Measurements from ENCODE around the gene CCT8L2.
"Not testable (repeated sequence)": the region's sequence is repeated elsewhere in the genome, so short reads cannot be mapped to it uniquely, and the experiment has no call there.

Gene CCT8L2

GRCh38 chr22:16599648-16600047 lies 7.0 kb upstream of the CCT8L2 start:
- not testable (repeated sequence) for H3K4me2 ChIP-seq (ENCODE audit: low read depth, low read length); DNase-seq; H3K36me3 ChIP-seq (replicated peaks; ENCODE audit: insufficient read depth, low read length); H4K20me1 ChIP-seq (ENCODE audit: insufficient read depth, low read length); H3F3A ChIP-seq (ENCODE audit: insufficient read depth, low read length); H3K4me3 ChIP-seq (ENCODE audit: low read length); H3K9ac ChIP-seq (ENCODE audit: low read length); H2AFZ ChIP-seq (ENCODE audit: low read length); H3K4me1 ChIP-seq (ENCODE audit: low read length); H3K27ac ChIP-seq (ENCODE audit: low read length); H3K9me3 ChIP-seq (replicated peaks; ENCODE audit: insufficient read depth, low read length); H3K9me2 ChIP-seq (replicated peaks; ENCODE audit: insufficient read depth, low read length); H3K27me3 ChIP-seq (replicated peaks; ENCODE audit: insufficient read depth, low read length); H3K79me2 ChIP-seq (ENCODE audit: low read length)

- H3K27me3 ChIP-seq (replicated peaks; ENCODE audit: insufficient read depth, low read length); H4K20me1 ChIP-seq (ENCODE audit: insufficient read depth, low read length); H3K4me3 ChIP-seq (ENCODE audit: low read length); H3F3A ChIP-seq (ENCODE audit: insufficient read depth, low read length); H3K36me3 ChIP-seq (replicated peaks; ENCODE audit: insufficient read depth, low read length); H3K9me2 ChIP-seq (replicated peaks; ENCODE audit: insufficient read depth, low read length); H3K9ac ChIP-seq (ENCODE audit: low read length); H3K4me1 ChIP-seq (ENCODE audit: low read length); H3K27ac ChIP-seq (ENCODE audit: low read length); H3K4me2 ChIP-seq (ENCODE audit: low read depth, low read length); H3K79me2 ChIP-seq (ENCODE audit: low read length); H3K9me3 ChIP-seq (replicated peaks; ENCODE audit: insufficient read depth, low read length); DNase-seq; H2AFZ ChIP-seq (ENCODE audit: low read length): not testable (repeated sequence)
Observed at GRCh38 chr22:16595251-16595650, 2.6 kb upstream of the CCT8L2 start.

DNA sequence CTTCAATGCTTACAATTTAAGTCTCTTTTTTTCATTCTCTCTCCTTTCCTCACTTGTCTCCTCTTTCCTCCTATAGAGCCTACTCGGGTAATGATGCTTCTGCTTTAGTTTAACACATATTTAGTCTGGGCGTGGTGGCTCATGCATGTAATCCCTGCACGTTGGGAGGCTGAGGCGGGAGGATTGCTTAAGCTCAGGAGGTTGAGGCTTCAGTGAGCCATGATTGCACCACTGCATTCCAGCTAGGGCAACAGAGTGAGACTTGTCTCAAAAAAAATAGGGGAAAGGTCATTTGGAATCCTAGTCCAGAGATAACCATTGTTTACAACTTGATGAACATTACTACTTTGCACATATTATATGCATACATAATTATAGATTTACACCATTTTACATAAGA lies 1.4 kb upstream of the CCT8L2 start:
- Histone ChIP-seq H3K27ac (ENCODE audit: low read length) (peak overlapping the region; percentile 23; the same call in 1 of the 2 replicates), H3K36me3 (replicated peaks; ENCODE audit: insufficient read depth, low read length) (no peaks in the 10 kb centered on the region), H3K9me3 (replicated peaks; ENCODE audit: insufficient read depth, low read length) (no peaks in the 10 kb centered on the region), H2AFZ (ENCODE audit: low read length) (no peak overlapping the region), H3K79me2 (ENCODE audit: low read length) (no peaks in the 10 kb centered on the region), H3K9ac (ENCODE audit: low read length) (no peak overlapping the region), H3K4me2 (ENCODE audit: low read depth, low read length) (no peak overlapping the region), H3F3A (ENCODE audit: insufficient read depth, low read length) (no peaks in the 10 kb centered on the region; the same call in 1 of the 2 replicates), H3K9me2 (replicated peaks; ENCODE audit: insufficient read depth, low read length) (no peaks in the 10 kb centered on the region), H3K4me1 (ENCODE audit: low read length) (no peaks in the 10 kb centered on the region), H4K20me1 (ENCODE audit: insufficient read depth, low read length) (no peaks in the 10 kb centered on the region), H3K4me3 (ENCODE audit: low read length) (no peak overlapping the region), H3K27me3 (replicated peaks; ENCODE audit: insufficient read depth, low read length) (no peaks in the 10 kb centered on the region)
- TF ChIP-seq CTCF (IDR thresholded peaks at IDR 0.05; ENCODE audit: low read length) (no peak), EZH2phosphoT487 (IDR thresholded peaks at IDR 0.05; ENCODE audit: low read length) (no peak), EZH2 (optimal IDR thresholded peaks at IDR 0.05; ENCODE audit: low read depth, low read length) (no peak)
- no peak for DNase-seq

DNA sequence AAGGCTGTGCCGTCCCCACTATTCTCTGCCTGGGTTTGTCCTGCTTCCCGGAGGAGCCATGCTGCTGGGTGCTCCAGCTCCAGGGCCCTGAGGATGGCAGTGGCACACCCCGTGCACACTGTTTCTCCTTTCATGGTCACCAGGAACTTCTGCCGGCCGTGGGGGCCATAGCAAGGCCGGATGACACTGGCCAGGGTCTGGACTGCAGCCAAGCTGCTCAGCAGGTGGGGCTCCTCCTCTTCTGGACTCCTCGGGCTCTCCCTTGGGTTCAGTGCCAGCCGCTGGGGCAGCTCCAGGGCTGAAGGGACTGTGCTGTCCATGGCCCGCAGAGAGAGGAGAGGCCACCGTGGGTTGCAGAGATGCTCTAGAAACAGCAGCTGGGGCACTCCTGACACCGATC lies 379 bp downstream of the CCT8L2 start:
- not testable (repeated sequence) for H3F3A ChIP-seq (ENCODE audit: insufficient read depth, low read length); H3K9me3 ChIP-seq (replicated peaks; ENCODE audit: insufficient read depth, low read length); DNase-seq; H3K79me2 ChIP-seq (ENCODE audit: low read length); H3K27me3 ChIP-seq (replicated peaks; ENCODE audit: insufficient read depth, low read length); H3K4me3 ChIP-seq (ENCODE audit: low read length); H3K9me2 ChIP-seq (replicated peaks; ENCODE audit: insufficient read depth, low read length); H3K4me1 ChIP-seq (ENCODE audit: low read length); H3K36me3 ChIP-seq (replicated peaks; ENCODE audit: insufficient read depth, low read length); H3K9ac ChIP-seq (ENCODE audit: low read length); H4K20me1 ChIP-seq (ENCODE audit: insufficient read depth, low read length); H3K27ac ChIP-seq (ENCODE audit: low read length); H2AFZ ChIP-seq (ENCODE audit: low read length); H3K4me2 ChIP-seq (ENCODE audit: low read depth, low read length)

GRCh38 chr22:16591136-16591535 lies 1.5 kb downstream of the CCT8L2 start:
- not testable (repeated sequence) for H3K79me2 ChIP-seq (ENCODE audit: low read length); H3K36me3 ChIP-seq (replicated peaks; ENCODE audit: insufficient read depth, low read length); H3K4me3 ChIP-seq (ENCODE audit: low read length); H3F3A ChIP-seq (ENCODE audit: insufficient read depth, low read length); H2AFZ ChIP-seq (ENCODE audit: low read length); DNase-seq; H3K9me2 ChIP-seq (replicated peaks; ENCODE audit: insufficient read depth, low read length); H3K9me3 ChIP-seq (replicated peaks; ENCODE audit: insufficient read depth, low read length); H3K9ac ChIP-seq (ENCODE audit: low read length); H3K4me1 ChIP-seq (ENCODE audit: low read length); H3K27ac ChIP-seq (ENCODE audit: low read length); H3K27me3 ChIP-seq (replicated peaks; ENCODE audit: insufficient read depth, low read length); H3K4me2 ChIP-seq (ENCODE audit: low read depth, low read length); H4K20me1 ChIP-seq (ENCODE audit: insufficient read depth, low read length)
